Peyer's patch (tissue), 4 donors: ENCODE results near the gene ADK.

ENCODE experiments used
- POLR2A ChIP-seq, 2 donors: fragments of 450-650 bp; IDR thresholded peaks; one replicate each; pipeline ENCODE4 v1.5.1; 2017; ENCODE audit warnings: antibody characterized with exemption in 2 of 2, mild to moderate bottlenecking in 2 of 2, moderate library complexity in 2 of 2
- TF ChIP-seq, protein P1 (sequence below), 6 experiments: fragments of 450-650 bp in 4 of 6; fragments of 200-600 bp in 2 of 6; sonication (generic) in 1 of 6; IDR thresholded peaks; one replicate each; pipeline ENCODE4 v1.5.1; 2017 to 2019; ENCODE audit warnings: antibody characterized with exemption in 6 of 6, mild to moderate bottlenecking in 3 of 6, moderate library complexity in 1 of 6

DNA sequence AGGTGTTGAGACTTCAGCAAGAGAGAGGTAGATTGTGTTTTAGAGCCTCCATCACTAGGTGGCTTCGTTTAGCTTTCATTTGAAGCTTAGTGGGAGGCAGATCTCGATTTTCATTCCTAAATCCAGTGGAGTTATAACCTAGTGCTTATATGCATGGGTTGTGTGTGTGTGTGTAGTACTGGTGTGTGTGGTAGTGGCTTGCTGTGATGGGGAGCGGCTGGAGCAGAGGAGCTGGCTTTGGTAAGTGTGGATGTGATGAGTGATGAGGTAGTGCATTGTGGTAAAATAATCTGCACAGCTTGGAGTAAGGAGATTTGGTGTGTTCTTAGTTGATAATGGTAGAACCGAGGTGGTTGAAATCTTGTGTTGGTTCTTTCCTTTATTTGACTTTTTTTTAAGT is 43.6 kb upstream of the ADK start:
- TF ChIP-seq POLR2A (IDR thresholded peaks at IDR 0.05), result no peak
- TF ChIP-seq, protein P1, sequence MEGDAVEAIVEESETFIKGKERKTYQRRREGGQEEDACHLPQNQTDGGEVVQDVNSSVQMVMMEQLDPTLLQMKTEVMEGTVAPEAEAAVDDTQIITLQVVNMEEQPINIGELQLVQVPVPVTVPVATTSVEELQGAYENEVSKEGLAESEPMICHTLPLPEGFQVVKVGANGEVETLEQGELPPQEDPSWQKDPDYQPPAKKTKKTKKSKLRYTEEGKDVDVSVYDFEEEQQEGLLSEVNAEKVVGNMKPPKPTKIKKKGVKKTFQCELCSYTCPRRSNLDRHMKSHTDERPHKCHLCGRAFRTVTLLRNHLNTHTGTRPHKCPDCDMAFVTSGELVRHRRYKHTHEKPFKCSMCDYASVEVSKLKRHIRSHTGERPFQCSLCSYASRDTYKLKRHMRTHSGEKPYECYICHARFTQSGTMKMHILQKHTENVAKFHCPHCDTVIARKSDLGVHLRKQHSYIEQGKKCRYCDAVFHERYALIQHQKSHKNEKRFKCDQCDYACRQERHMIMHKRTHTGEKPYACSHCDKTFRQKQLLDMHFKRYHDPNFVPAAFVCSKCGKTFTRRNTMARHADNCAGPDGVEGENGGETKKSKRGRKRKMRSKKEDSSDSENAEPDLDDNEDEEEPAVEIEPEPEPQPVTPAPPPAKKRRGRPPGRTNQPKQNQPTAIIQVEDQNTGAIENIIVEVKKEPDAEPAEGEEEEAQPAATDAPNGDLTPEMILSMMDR (IDR thresholded peaks at IDR 0.05), result no peak
